ENCODE results near the gene WIPF2.
A peak's percentile ranks its signal among the peaks of the same experiment; 100 is the strongest.

Gene WIPF2

DNA sequence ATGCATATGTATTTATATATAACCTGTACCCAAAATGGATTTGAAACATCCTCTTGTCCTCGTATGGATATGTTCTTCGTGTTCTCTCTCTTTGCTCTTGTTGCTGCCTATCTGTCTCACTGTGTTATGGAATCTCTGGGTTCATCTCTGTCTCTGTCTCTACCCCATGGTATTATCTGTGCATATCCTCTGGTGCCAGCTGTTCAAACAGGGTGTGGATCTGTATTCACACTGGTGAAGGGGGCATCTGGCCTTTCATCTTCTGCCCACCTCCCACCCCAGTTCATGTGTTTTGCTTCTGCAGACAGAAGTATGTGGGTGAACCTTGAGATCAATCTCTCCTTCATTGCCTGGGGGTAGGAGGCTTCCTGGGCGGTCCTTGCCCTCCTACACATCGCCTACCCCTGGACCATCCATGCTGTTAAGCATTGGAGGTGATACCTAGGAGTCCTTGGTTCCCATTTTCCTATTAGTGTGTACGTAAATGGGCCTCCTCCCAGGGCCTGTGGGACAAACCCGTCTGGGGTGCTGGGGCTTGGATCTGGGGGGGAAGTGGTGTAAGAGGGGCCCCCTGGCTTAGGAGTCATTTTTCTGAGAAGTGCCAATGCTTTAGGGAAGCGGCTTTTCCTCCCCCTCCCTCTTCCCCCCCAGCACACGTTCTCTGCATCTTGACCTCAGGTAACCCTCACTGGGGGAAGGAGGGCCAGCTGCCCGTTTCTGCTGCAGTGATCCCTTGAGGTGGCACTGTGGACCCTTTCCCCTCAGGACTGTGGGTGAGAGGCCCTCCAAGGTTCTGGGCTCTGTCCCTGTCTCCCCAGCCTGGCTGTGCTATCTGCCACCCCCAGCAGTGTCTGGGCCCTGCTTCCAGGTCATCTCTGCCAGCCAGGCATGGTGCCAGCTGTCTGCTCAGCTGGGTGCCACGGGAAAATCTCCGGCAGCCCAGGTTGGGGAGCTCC, 111.0 kb downstream of the WIPF2 start:
- no peak for DNase-seq

GRCh38 chr17:40330850-40331470, 111.9 kb downstream of the WIPF2 start:
- DNase-seq: no peak

DNA sequence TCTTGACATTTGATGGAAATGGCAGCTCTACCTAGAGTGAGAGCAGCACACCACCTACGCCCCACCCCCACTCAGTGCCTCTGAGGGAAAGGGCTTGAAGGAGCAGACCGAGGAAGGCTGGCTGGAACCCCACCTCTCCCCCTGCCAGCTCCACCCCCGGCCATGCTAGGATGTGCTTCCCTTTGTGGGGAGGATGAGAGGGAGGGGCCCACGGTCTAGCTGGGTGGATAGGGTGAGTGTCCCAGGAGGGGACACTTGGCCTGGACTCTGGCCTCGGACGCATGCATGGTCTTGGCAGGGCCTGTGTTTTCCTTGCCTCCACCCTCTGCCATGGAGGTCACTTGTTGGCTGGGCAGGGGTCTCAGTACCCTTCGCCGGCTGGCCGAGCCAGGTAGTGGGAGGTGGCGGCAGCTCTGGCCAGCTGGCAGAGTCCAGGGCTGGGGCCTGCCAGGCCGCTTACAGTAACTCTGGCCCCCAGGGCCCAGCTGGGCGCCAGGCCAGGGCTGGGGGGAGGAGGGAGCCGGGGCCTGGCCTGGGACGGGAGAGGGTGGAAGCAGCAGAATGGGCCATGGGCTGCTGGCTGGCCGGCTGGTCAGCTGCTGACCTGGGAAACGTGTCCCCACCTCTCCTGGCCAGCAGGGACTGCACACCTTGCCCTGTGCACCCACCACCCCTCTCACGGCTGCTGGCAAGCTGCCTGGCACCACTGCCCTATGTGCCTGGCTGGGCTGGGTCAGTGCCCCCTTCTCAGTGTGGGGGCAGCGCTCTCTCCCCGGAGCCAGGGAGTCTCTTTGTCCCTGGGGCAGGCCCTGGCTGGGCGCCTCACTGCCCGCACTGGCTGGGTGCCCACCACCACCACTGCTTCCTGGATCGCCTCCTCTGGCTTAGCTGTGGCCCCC, 112.9 kb downstream of the WIPF2 start:
- DNase-seq: peak; percentile 37
